Fibroblast of skin of left quadriceps (primary cell): ENCODE data around the gene PARP15.
A peak's percentile ranks its signal among the peaks of the same experiment; 100 is the strongest.
"Not testable (repeated sequence)": the region's sequence is repeated elsewhere in the genome, so short reads cannot be mapped to it uniquely, and the experiment has no call there.

Experiments
- DNase-seq, 2 experiments: peaks; one replicate each; pipeline ENCODE4 v3.0.0-alpha.2; 2013; ENCODE audit warnings: low read depth in 2 of 2

Gene PARP15

GRCh38 chr3:122665881-122666280 lies 88.4 kb downstream of the PARP15 start:
- no peak for DNase-seq

GRCh38 chr3:122668930-122669730 lies 91.7 kb downstream of the PARP15 start:
- DNase-seq = peak; percentile 71 to 75

GRCh38 chr3:122671553-122671952 lies 94.1 kb downstream of the PARP15 start:
- no peak for DNase-seq

GRCh38 chr3:122674339-122674738 lies 96.9 kb downstream of the PARP15 start:
- DNase-seq = no peak

GRCh38 chr3:122676759-122677158 lies 99.3 kb downstream of the PARP15 start:
- no peak for DNase-seq

GRCh38 chr3:122677216-122677615 lies 99.8 kb downstream of the PARP15 start:
- DNase-seq = no peak

- DNase-seq = no peak
Observed at GRCh38 chr3:122678506-122678905, 101.1 kb downstream of the PARP15 start.

- DNase-seq = peak; percentile 55 to 59
Observed at GRCh38 chr3:122679085-122679881, 101.8 kb downstream of the PARP15 start.

- DNase-seq = no peak
Observed at GRCh38 chr3:122679882-122680474, 102.5 kb downstream of the PARP15 start.

GRCh38 chr3:122680475-122681283 lies 103.2 kb downstream of the PARP15 start, which contains the start of gene PARP14:
TSS of gene PARP14 (plus strand) at chr3:122680839. CDS start at chr3:122680884, 45 bp downstream.
- peak; percentile 22 to 42 for DNase-seq

GRCh38 chr3:122681284-122681973 lies 104.0 kb downstream of the PARP15 start:
- DNase-seq = no peak

GRCh38 chr3:122681974-122682409 lies 104.5 kb downstream of the PARP15 start:
- DNase-seq = no peak

GRCh38 chr3:122682778-122683411 lies 105.4 kb downstream of the PARP15 start:
- DNase-seq = not testable (repeated sequence)

GRCh38 chr3:122687298-122687697 lies 109.8 kb downstream of the PARP15 start:
- no peak for DNase-seq
